ENCODE data around the gene VMA21. TPM values are rescaled to one million over a fixed set of nuclear protein-coding genes. Genes with fewer than 3 reads are reported as not detected.

Gene VMA21
- total RNA-seq, 2 experiments from 2014 or later, result 37.8 to 41.9 TPM

- Mint-ChIP-seq H3K9me3 (ENCODE audit: low read depth) (no peaks in the 10 kb centered on the region), H3K4me1 (peaks cover 48% of the 10 kb centered on the region), H3K4me3 (peak overlapping the region; percentile 89), H3K27ac (peak overlapping the region; percentile 84), H3K27me3 (no peaks in the 10 kb centered on the region), H3K36me3 (peaks cover 8% of the 10 kb centered on the region)
- DNase-seq, result no peak
- ATAC-seq, result no peak
- CTCF ChIA-PET, result interaction anchor here (1.6 kb wide), 1 partner anchor 90 kb away, joined by 5 read pairs; no protein-coding TSS in a partner anchor
These were observed 1.3 kb downstream of the VMA21 start for GRCh38 chrX:151398346-151398745.

- no peak overlapping the region for H3K27ac Mint-ChIP-seq
- no peaks in the 10 kb centered on the region for H3K27me3 Mint-ChIP-seq
- no peak for DNase-seq
- H3K36me3 Mint-ChIP-seq, result peaks cover 14% of the 10 kb centered on the region
- H3K4me3 Mint-ChIP-seq, result no peak overlapping the region
- no peak for ATAC-seq
- CTCF ChIA-PET, result interaction anchor here (0.8 kb wide), 1 partner anchor 43 kb away, joined by 4 read pairs; no protein-coding TSS in a partner anchor
- peaks cover 32% of the 10 kb centered on the region for H3K4me1 Mint-ChIP-seq
- H3K9me3 Mint-ChIP-seq (ENCODE audit: low read depth), result no peaks in the 10 kb centered on the region
These were observed 5.8 kb downstream of the VMA21 start for GRCh38 chrX:151402719-151403390.

- CTCF ChIA-PET, result no interaction called here
- no peaks in the 10 kb centered on the region for H3K27me3 Mint-ChIP-seq
- H3K27ac Mint-ChIP-seq, result no peak overlapping the region
- no peak for DNase-seq
- H3K4me1 Mint-ChIP-seq, result no peaks in the 10 kb centered on the region
- H3K9me3 Mint-ChIP-seq (ENCODE audit: low read depth), result no peaks in the 10 kb centered on the region
- H3K4me3 Mint-ChIP-seq, result no peak overlapping the region
- no peak for ATAC-seq
- H3K36me3 Mint-ChIP-seq, result peaks cover 5% of the 10 kb centered on the region
These were observed 19.6 kb downstream of the VMA21 start for GRCh38 chrX:151416579-151416978.

- ATAC-seq, result no peak
- peaks cover 3% of the 10 kb centered on the region for H3K36me3 Mint-ChIP-seq
These were observed 22.8 kb downstream of the VMA21 start for GRCh38 chrX:151419782-151420181.

GRCh38 chrX:151424505-151424904 lies 27.5 kb downstream of the VMA21 start:
- H3K27ac Mint-ChIP-seq, result no peak overlapping the region
- no peaks in the 10 kb centered on the region for H3K4me1 Mint-ChIP-seq
- ATAC-seq (no peak), DNase-seq (no peak)
- no peaks in the 10 kb centered on the region for H3K36me3 Mint-ChIP-seq
- no peaks in the 10 kb centered on the region for H3K9me3 Mint-ChIP-seq (ENCODE audit: low read depth)
- H3K27me3 Mint-ChIP-seq, result no peaks in the 10 kb centered on the region
- CTCF ChIA-PET, result no interaction called here
- no peak overlapping the region for H3K4me3 Mint-ChIP-seq

More at GRCh38 chrX:151419782-151420181, 22.8 kb downstream of the VMA21 start:
- Mint-ChIP-seq H3K4me1 (no peaks in the 10 kb centered on the region), H3K27me3 (no peaks in the 10 kb centered on the region), H3K27ac (no peak overlapping the region), H3K4me3 (no peak overlapping the region), H3K9me3 (ENCODE audit: low read depth) (no peaks in the 10 kb centered on the region)
- no peak for DNase-seq
- CTCF ChIA-PET, result no interaction called here

GRCh38 chrX:151448509-151448908 lies 51.5 kb downstream of the VMA21 start:
- Mint-ChIP-seq H3K4me1 (peaks cover 9% of the 10 kb centered on the region), H3K4me3 (no peak overlapping the region), H3K9me3 (ENCODE audit: low read depth) (no peaks in the 10 kb centered on the region), H3K36me3 (peaks cover 2% of the 10 kb centered on the region), H3K27ac (no peak overlapping the region), H3K27me3 (no peaks in the 10 kb centered on the region)
- DNase-seq (no peak), ATAC-seq (no peak)
- CTCF ChIA-PET, result no interaction called here

GRCh38 chrX:151458824-151459223 lies 61.8 kb downstream of the VMA21 start:
- Mint-ChIP-seq H3K9me3 (ENCODE audit: low read depth) (no peaks in the 10 kb centered on the region), H3K4me1 (no peaks in the 10 kb centered on the region), H3K27ac (no peak overlapping the region), H3K27me3 (no peaks in the 10 kb centered on the region), H3K4me3 (no peak overlapping the region), H3K36me3 (no peaks in the 10 kb centered on the region)
- CTCF ChIA-PET, result no interaction called here
- ATAC-seq (no peak), DNase-seq (no peak)

Other genes starting within 250 kb of the VMA21 start
- gene GPR50, start 220.6 kb upstream of the VMA21 start, total RNA-seq, result not detected
- gene PASD1, start 166.5 kb downstream of the VMA21 start, total RNA-seq, result not detected

All from activated CD8-positive, alpha-beta memory T cell treated with anti-CD3 and anti-CD28 coated beads, Interleukin-2, amount 10 ng/mL, durations not matched to agents 7 days and 5 days (primary cell).